ENCODE data around the gene CELF5.

DNA sequence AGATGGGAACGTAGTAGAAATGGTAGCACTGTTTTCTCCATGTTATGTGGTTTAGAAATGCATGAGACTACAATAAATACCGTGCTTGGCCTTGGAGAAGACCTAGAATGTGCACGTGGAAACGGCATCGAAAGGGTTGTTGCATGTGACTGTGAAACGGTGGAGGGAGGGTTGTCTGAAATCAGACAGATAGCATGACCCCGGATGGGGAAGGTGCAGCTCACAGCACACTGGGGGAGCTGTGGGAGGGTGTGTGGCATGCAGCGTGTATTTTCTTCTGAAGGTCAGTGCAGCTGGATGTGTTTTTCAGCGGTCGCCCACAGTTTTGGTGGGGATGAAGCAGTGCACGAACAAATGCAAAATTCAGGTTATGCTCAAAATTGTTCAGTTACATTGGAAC, 63.4 kb downstream of the CELF5 start:
- TF ChIP-seq POLR2A (IDR thresholded peaks at IDR 0.05) (no peak), POLR2AphosphoS5 (IDR thresholded peaks at IDR 0.05) (no peak)
- TF ChIP-seq, protein P1, sequence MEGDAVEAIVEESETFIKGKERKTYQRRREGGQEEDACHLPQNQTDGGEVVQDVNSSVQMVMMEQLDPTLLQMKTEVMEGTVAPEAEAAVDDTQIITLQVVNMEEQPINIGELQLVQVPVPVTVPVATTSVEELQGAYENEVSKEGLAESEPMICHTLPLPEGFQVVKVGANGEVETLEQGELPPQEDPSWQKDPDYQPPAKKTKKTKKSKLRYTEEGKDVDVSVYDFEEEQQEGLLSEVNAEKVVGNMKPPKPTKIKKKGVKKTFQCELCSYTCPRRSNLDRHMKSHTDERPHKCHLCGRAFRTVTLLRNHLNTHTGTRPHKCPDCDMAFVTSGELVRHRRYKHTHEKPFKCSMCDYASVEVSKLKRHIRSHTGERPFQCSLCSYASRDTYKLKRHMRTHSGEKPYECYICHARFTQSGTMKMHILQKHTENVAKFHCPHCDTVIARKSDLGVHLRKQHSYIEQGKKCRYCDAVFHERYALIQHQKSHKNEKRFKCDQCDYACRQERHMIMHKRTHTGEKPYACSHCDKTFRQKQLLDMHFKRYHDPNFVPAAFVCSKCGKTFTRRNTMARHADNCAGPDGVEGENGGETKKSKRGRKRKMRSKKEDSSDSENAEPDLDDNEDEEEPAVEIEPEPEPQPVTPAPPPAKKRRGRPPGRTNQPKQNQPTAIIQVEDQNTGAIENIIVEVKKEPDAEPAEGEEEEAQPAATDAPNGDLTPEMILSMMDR (IDR thresholded peaks at IDR 0.05) = no peak
